Left ventricle myocardium inferior (tissue), 1 donor: ENCODE results near the gene DGCR2. TPM values are rescaled to one million over a fixed set of nuclear protein-coding genes. Genes with fewer than 3 reads are reported as not detected.
"Not testable (repeated sequence)": the region's sequence is repeated elsewhere in the genome, so short reads cannot be mapped to it uniquely, and the experiment has no call there.

Experiments used
- DNase-seq: peaks from one replicate; pipeline ENCODE4 v3.0.0-alpha.2; 2020
- H3K27ac ChIP-seq: fragments of 200-600 bp; replicated peaks from 2 replicates; pipeline ENCODE4 v1.8.0; 2021
- H3K27me3 ChIP-seq: fragments of 200-600 bp; 2 replicates; pipeline ENCODE4 v1.8.0; 2021; ENCODE audit warnings: low read depth
- H3K36me3 ChIP-seq: fragments of 200-600 bp; 2 replicates; pipeline ENCODE4 v1.8.0; 2021
- H3K4me1 ChIP-seq: fragments of 200-600 bp; 2 replicates; pipeline ENCODE4 v1.8.0; 2021
- H3K4me3 ChIP-seq: fragments of 200-600 bp; 2 replicates; pipeline ENCODE4 v1.8.0; 2021; ENCODE audit warnings: mild to moderate bottlenecking, moderate library complexity
- H3K9me3 ChIP-seq: fragments of 200-600 bp; replicated peaks from 2 replicates; pipeline ENCODE4 v1.8.0; 2021
- intact Hi-C: fragments of 100-400 bp; cut with micrococcal nuclease; formaldehyde crosslinking; loops from one replicate; pipeline ENCODE4 v1.11.0; 2022
- total RNA-seq: library from RNA; stranded (reverse); fragmentation: NEBNext Ultra II Directional; extraction: Animal tissue kit (Norgen Biotek cat#: 25700); gene quantifications from one replicate; pipeline ENCODE4 v1.2.1, GENCODE V29; 2021
- TF ChIP-seq, protein P1 (sequence below): fragments of 200-600 bp; IDR thresholded peaks from 2 replicates; pipeline ENCODE4 v1.8.0; 2021; ENCODE audit warnings: antibody characterized with exemption, mild to moderate bottlenecking, borderline replicate concordance
- donor health status: DM: no; HTN: yes; CAD: no; lungs with severe emphysema.

Gene DGCR2
- total RNA-seq, 1 donor from 2014 or later: 33.0 TPM

GRCh38 chr22:19167106-19167869 lies 45.1 kb upstream of the DGCR2 start:
- H3K9me3 ChIP-seq: peaks cover 8% of the 10 kb centered on the region
- TF ChIP-seq, protein P1, sequence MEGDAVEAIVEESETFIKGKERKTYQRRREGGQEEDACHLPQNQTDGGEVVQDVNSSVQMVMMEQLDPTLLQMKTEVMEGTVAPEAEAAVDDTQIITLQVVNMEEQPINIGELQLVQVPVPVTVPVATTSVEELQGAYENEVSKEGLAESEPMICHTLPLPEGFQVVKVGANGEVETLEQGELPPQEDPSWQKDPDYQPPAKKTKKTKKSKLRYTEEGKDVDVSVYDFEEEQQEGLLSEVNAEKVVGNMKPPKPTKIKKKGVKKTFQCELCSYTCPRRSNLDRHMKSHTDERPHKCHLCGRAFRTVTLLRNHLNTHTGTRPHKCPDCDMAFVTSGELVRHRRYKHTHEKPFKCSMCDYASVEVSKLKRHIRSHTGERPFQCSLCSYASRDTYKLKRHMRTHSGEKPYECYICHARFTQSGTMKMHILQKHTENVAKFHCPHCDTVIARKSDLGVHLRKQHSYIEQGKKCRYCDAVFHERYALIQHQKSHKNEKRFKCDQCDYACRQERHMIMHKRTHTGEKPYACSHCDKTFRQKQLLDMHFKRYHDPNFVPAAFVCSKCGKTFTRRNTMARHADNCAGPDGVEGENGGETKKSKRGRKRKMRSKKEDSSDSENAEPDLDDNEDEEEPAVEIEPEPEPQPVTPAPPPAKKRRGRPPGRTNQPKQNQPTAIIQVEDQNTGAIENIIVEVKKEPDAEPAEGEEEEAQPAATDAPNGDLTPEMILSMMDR: no peak
- no peaks in the 10 kb centered on the region for H3K36me3 ChIP-seq
- H3K27me3 ChIP-seq: peaks cover 75% of the 10 kb centered on the region
- H3K27ac ChIP-seq: no peak overlapping the region
- intact Hi-C loops: no loop called here
- peaks cover 33% of the 10 kb centered on the region for H3K4me1 ChIP-seq
- no peak for DNase-seq
- no peak overlapping the region for H3K4me3 ChIP-seq

- intact Hi-C loops: no loop called here
- no peak overlapping the region for H3K27ac ChIP-seq
Measured at GRCh38 chr22:19166421-19166820, 44.2 kb upstream of the DGCR2 start.

DNA sequence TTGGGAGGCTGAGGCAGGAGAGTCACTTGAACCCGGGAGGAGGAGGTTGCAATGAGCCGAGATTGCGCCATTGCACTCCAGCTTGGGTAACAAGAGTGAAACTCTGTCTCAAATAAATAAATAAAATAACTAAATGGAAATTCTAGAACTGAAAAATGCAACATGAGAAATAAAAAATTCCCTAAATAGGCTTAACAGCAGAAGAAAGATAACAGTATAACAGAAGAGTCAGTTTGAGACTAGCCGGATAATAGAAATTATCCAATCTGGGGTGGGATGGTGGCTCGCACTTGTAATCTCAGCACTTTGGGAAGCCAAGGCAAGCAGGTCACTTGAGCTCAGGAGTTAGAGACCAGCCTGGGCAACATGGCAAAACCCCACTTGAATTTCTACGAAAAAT lies 42.2 kb upstream of the DGCR2 start:
- no peak for DNase-seq
- no peak overlapping the region for H3K4me3 ChIP-seq
- peaks cover 4% of the 10 kb centered on the region for H3K4me1 ChIP-seq
- H3K36me3 ChIP-seq: no peaks in the 10 kb centered on the region
- H3K27me3 ChIP-seq: peaks cover 78% of the 10 kb centered on the region
- peaks cover 8% of the 10 kb centered on the region for H3K9me3 ChIP-seq
- H3K27ac ChIP-seq: no peak overlapping the region
- TF ChIP-seq, protein P1: no peak
- intact Hi-C loops: no loop called here

More at GRCh38 chr22:19166421-19166820, 44.2 kb upstream of the DGCR2 start:
- Histone ChIP-seq H3K4me3 (no peak overlapping the region), H3K9me3 (peaks cover 8% of the 10 kb centered on the region), H3K27me3 (peaks cover 80% of the 10 kb centered on the region), H3K36me3 (no peaks in the 10 kb centered on the region), H3K4me1 (peaks cover 24% of the 10 kb centered on the region)
- DNase-seq: no peak
- TF ChIP-seq, protein P1: no peak

DNA sequence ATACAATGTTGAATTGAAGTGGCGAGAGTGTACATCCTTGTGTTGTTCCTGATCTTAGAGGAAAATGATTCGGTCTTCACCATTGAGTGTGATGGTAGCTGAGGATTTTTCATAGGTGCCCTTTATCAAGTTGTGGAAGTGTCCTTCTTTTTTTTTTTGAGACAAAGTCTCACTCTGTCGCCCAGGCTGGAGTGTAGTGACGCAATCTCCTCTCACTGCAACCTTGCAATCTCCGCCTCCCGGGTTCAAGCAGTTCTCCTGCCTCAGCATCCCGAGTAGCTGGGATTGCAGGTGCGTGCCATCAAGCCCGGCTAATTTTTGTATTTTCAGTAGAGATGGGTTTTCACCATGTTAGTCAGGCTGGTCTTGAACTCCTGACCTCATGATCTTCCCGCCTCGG lies 36.4 kb upstream of the DGCR2 start:
- H3K27ac ChIP-seq, H3K36me3 ChIP-seq, H3K4me3 ChIP-seq, H3K9me3 ChIP-seq, DNase-seq, intact Hi-C loops, H3K4me1 ChIP-seq: not testable (repeated sequence)
- H3K27me3 ChIP-seq: peaks cover 46% of the 10 kb centered on the region

DNA sequence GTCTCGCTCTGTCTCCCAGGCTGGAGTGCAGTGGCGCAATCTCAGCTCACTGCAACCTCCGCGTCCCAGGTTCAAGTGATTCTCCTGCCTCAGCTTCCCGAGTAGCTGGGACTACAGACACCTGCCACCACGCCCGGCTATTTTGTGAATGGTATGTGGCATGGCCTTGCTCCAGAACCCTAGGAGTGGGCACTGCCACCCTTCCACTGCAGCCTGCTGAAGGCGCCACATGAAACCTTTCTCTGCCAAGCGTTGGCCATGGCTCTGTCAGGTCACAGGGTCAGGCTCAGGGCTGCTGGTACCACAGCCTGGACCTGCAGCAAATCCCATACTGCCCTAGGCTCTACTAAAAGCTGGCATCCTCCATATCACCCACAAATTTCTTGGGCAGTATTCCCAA lies 33.9 kb upstream of the DGCR2 start:
- peaks cover 51% of the 10 kb centered on the region for H3K27me3 ChIP-seq
- H3K4me3 ChIP-seq, H3K4me1 ChIP-seq, intact Hi-C loops, H3K9me3 ChIP-seq, H3K27ac ChIP-seq, DNase-seq, H3K36me3 ChIP-seq: not testable (repeated sequence)

DNA sequence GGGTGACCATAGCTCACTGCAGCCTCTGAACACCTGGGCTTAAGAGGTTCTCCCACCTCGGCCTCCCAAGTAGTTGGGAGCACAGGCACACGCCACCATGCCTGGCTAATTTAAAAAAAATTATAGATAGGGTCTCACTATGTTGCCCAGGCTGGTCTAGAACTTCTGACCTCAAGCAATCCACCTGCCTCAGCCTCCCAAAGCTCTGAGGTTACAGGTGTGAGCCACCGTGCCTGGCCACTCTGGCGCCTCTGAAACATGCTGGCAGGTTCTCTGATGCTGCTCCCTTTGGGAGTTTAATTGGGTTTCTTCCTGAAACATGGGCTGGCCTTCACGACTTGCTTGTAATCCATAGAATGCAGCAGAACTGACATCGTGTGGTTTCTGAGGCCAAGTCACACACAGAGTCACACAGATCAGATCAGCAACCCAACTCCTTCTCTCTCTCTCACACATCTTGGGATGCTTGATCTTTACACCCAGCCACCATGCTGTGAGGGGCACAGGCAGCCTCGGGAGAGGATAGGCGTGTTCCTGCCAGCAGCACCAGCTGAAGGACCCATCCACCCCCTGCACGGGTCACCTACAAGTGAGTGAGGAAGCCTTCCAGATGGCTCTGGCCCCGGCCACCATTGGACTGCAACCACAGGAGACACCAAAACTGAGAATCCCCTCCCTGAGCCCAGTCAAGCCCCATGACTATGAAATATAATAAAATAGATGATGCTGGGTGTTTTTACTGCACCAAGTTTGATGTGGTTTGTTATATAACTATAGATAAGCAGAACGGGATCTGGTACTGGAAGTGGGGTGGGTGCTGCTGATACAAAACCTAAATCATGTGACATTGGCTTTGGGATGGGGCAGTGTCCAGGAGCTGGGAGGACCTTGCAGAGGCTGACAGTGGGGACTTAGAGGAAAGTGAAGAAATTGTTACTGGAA lies 31.0 kb upstream of the DGCR2 start:
- H3K4me1 ChIP-seq: peaks cover 11% of the 10 kb centered on the region
- no peaks in the 10 kb centered on the region for H3K9me3 ChIP-seq
- peaks cover 79% of the 10 kb centered on the region for H3K27me3 ChIP-seq
- H3K27ac ChIP-seq: no peak overlapping the region
- no peak overlapping the region for H3K4me3 ChIP-seq
- DNase-seq: no peak
- H3K36me3 ChIP-seq: no peaks in the 10 kb centered on the region
- intact Hi-C loops: no loop called here
- TF ChIP-seq, protein P1: no peak
